ENCODE results near the gene TXNRD2. TPM values are rescaled to one million over a fixed set of nuclear protein-coding genes. Genes with fewer than 3 reads are reported as not detected.

Gene TXNRD2
- total RNA-seq, 1 donor from 2014 or later: 22.9 TPM

DNA sequence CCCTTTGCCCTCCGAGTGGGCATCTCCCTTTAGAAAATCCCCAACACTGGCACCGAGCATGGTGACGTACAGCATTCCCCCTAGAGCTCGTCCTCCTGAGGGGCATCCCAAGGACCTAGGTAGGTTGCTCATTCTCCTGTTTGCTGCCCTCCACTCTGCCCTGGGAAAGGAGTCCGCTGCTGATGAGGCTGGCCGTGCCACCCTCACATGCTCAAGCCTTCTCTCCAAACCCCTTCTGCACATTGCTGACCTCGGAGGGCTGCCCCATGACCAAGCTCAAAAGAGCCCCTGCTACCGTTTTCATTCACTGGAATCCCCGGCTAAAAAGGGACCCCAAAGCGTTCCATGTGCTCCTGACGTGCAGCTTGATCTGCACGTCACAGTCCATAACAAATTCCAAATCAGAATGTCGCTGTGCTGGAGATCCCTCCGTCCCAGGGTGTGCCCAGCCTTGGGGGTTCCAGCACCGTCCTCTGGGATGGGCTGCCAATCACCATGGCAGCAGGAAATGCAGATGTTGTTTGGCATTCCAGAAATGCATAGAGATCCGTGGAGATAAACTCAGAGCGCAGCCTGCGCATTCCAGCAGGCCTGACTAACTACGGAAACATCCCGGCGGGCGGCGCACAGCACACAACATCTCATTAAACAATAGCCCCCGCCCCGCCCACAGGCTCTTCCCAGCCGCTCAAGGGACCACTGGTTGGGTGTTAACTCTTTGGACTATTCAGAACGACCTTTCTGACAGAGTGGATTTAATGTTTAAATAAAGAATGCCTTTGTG is 60.6 kb downstream of the TXNRD2 start:
- H3K36me3 Mint-ChIP-seq: no peaks in the 10 kb centered on the region
- peaks cover 2% of the 10 kb centered on the region for H3K27me3 Mint-ChIP-seq (ENCODE audit: low read depth)
- peak; percentile 63 to 84 for DNase-seq (ENCODE audit: low spot score in 2 of 2, unreplicated experiment in 2 of 2)
- H3K9me3 Mint-ChIP-seq: no peaks in the 10 kb centered on the region
- H3K4me1 Mint-ChIP-seq: peaks cover 29% of the 10 kb centered on the region
- H3K4me3 Mint-ChIP-seq: peak overlapping the region; percentile 50
- TF ChIP-seq, protein P1, sequence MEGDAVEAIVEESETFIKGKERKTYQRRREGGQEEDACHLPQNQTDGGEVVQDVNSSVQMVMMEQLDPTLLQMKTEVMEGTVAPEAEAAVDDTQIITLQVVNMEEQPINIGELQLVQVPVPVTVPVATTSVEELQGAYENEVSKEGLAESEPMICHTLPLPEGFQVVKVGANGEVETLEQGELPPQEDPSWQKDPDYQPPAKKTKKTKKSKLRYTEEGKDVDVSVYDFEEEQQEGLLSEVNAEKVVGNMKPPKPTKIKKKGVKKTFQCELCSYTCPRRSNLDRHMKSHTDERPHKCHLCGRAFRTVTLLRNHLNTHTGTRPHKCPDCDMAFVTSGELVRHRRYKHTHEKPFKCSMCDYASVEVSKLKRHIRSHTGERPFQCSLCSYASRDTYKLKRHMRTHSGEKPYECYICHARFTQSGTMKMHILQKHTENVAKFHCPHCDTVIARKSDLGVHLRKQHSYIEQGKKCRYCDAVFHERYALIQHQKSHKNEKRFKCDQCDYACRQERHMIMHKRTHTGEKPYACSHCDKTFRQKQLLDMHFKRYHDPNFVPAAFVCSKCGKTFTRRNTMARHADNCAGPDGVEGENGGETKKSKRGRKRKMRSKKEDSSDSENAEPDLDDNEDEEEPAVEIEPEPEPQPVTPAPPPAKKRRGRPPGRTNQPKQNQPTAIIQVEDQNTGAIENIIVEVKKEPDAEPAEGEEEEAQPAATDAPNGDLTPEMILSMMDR (IDR thresholded peaks at IDR 0.05; ENCODE audit: unreplicated experiment): no peak
- H3K27ac Mint-ChIP-seq: peak overlapping the region; percentile 96

DNA sequence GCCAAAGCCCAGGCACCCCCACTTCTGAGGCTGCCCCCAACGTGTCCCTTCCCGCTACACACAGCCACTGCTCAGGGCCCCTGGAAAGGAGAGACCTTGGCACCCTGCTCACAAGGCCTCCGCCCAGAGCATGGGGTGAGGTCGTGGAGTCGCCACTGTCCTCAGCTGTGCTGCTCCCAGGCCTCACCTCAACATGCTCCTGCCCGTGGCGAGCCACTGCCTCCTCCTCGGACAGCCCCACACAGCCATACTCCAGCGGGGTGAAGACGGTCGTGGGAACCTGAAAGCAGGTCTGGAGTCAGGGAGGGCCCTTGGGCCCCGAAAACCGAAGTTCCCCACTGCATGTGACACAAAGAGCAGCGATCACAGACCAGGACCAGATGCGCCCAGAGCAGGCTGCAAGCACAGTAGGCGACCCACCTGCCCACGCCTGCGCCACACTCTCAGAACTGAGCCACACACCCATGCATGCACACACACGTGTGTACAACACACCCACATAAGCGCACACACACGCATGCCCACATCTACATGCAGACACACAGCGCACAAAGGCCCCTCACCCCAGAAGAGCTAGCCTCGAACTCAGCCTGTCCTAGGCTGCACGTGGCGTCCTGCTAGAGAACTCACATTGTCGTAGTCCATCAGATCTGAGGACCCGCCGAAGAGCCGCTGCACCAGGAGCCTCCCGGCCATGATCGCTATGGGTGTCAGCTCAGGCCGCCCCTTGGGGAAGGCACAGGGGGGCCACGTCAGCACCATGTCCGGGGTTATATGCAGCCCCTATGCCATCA is 61.4 kb downstream of the TXNRD2 start:
- Mint-ChIP-seq H3K27ac (peak overlapping the region; percentile 96), H3K4me3 (no peak overlapping the region), H3K27me3 (ENCODE audit: low read depth) (peaks cover 2% of the 10 kb centered on the region), H3K4me1 (peaks cover 29% of the 10 kb centered on the region), H3K36me3 (no peaks in the 10 kb centered on the region), H3K9me3 (no peaks in the 10 kb centered on the region)
- DNase-seq (ENCODE audit: low spot score in 2 of 2, unreplicated experiment in 2 of 2): peak in 1 of 2 experiments; percentile 10
- TF ChIP-seq, protein P1 (IDR thresholded peaks at IDR 0.05; ENCODE audit: unreplicated experiment): no peak

DNA sequence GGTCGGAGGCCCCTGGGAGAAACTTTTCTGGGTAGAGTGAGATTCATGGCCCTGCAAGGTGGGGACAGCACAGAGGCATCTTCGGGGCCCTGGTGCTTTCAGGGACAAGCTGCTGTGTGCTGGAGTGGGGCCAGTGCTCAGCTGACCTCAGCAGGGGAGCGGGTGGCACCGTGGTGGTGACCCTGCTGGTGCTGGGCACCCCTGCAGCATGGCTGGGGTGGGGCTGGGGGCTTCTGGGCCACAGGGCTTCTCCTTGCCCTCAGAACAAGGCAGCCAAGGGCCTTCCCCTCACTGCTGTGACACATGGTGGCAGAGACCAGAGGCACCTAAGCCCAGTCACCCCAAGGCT is 62.0 kb downstream of the TXNRD2 start:
- Mint-ChIP-seq H3K27ac (no peak overlapping the region), H3K36me3 (no peaks in the 10 kb centered on the region), H3K27me3 (ENCODE audit: low read depth) (peaks cover 2% of the 10 kb centered on the region), H3K4me1 (peaks cover 32% of the 10 kb centered on the region), H3K9me3 (no peaks in the 10 kb centered on the region), H3K4me3 (no peak overlapping the region)
- DNase-seq (ENCODE audit: low spot score in 2 of 2, unreplicated experiment in 2 of 2): peak in 1 of 2 experiments; percentile 17
- TF ChIP-seq, protein P1 (IDR thresholded peaks at IDR 0.05; ENCODE audit: unreplicated experiment): no peak

DNA sequence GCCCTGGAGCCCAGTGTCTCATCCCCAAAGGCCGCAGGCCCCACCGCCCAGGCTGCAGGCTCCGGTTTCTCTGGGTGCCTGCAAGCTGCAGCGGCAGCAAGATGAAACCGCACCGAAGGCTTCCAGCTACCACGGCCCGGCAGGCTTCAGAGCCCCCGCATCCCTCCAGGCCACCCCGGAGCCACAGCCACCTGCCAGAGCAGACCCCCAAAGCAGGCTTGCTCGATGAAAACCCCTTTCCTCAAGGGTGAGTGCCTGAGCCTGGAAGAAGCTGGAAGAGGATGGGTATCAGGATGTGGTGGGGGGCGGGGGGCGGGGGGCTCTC is 62.4 kb downstream of the TXNRD2 start:
- peak in 1 of 2 experiments; percentile 15 for DNase-seq (ENCODE audit: low spot score in 2 of 2, unreplicated experiment in 2 of 2)
- H3K27me3 Mint-ChIP-seq (ENCODE audit: low read depth): peaks cover 2% of the 10 kb centered on the region
- peak overlapping the region; percentile 69 for H3K27ac Mint-ChIP-seq
- TF ChIP-seq, protein P1 (IDR thresholded peaks at IDR 0.05; ENCODE audit: unreplicated experiment): no peak
- no peaks in the 10 kb centered on the region for H3K9me3 Mint-ChIP-seq
- no peak overlapping the region for H3K4me3 Mint-ChIP-seq
- H3K4me1 Mint-ChIP-seq: peaks cover 34% of the 10 kb centered on the region
- H3K36me3 Mint-ChIP-seq: no peaks in the 10 kb centered on the region

DNA sequence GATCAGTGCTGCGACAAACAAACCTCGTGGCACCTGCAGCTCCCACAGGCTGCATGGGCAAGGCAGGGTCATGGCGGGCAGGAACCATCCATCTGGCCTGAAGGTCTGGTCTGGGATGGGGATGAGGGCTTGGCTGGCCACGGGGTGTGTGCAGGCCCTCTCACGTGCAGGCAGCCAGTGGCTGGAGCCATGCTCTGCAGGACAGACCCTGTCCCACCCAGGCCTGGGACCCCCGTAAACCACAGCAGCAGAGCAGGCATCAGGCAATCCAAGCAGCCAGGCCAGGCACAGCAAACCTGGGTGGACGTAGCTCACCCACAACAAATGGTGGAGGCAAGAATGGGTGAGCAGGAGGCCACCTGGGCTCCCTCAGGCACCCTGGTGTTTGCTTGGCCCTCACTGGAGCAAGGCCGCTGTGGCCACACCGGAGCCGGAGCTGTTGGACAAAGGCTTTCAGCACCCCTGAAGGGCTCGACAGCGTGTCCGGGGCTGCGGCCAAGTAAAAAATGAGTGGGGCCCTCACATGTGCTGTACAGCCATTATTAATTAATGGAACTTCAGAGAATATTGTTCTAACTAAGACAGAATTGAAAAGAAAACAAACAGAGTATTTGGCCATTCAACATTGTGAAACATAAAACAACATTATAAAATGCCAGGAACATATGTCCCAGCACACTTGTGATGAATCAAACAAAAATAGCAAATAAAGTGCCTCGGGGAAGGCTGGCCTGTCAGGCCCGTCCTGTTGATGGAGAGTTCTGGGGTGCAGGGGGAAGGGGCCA is 63.0 kb downstream of the TXNRD2 start:
- peaks cover 34% of the 10 kb centered on the region for H3K4me1 Mint-ChIP-seq
- peak overlapping the region; percentile 69 for H3K27ac Mint-ChIP-seq
- peak in 1 of 2 experiments; percentile 16 for DNase-seq (ENCODE audit: low spot score in 2 of 2, unreplicated experiment in 2 of 2)
- no peaks in the 10 kb centered on the region for H3K36me3 Mint-ChIP-seq
- peaks cover 2% of the 10 kb centered on the region for H3K27me3 Mint-ChIP-seq (ENCODE audit: low read depth)
- H3K4me3 Mint-ChIP-seq: no peak overlapping the region
- TF ChIP-seq, protein P1 (IDR thresholded peaks at IDR 0.05; ENCODE audit: unreplicated experiment): no peak
- no peaks in the 10 kb centered on the region for H3K9me3 Mint-ChIP-seq
